Calu3 (cell line): ENCODE measurements around the gene NPTX1. TPM values are rescaled to one million over a fixed set of nuclear protein-coding genes. Genes with fewer than 3 reads are reported as not detected.
A peak's percentile ranks its signal among the peaks of the same experiment; 100 is the strongest.

Source experiments
- BruUV-seq: library from RNA; stranded (reverse); fragments of 400-500 nt; replicated peaks from 2 replicates; lab custom pipeline; 2021; lab: Mats Ljungman, UMichigan
- CTCF ChIA-PET: fragments of 300-600 bp; sonication (Branson Sonifier 250); formaldehyde crosslinking; loops from one replicate; lab custom pipeline; 2022; ENCODE audit warnings: antibody characterized with exemption; lab: Charles Lee
- DNase-seq: peaks from one replicate; pipeline ENCODE4 v3.0.0; 2022
- H3K27ac Mint-ChIP-seq: one replicate; pipeline ENCODE4 v1.8.0; 2022; ENCODE audit warnings: mixed read lengths; ENCODE audit not compliant: unreplicated experiment
- H3K27me3 Mint-ChIP-seq: one replicate; pipeline ENCODE4 v1.8.0; 2022; ENCODE audit warnings: mixed read lengths; ENCODE audit not compliant: unreplicated experiment
- H3K36me3 Mint-ChIP-seq: one replicate; pipeline ENCODE4 v1.8.0; 2022; ENCODE audit warnings: mild to moderate bottlenecking, moderate library complexity, mixed read lengths; ENCODE audit not compliant: insufficient read depth, unreplicated experiment
- H3K4me1 Mint-ChIP-seq: one replicate; pipeline ENCODE4 v1.8.0; 2022; ENCODE audit warnings: mild to moderate bottlenecking, low read depth, mixed read lengths; ENCODE audit not compliant: unreplicated experiment
- H3K4me3 Mint-ChIP-seq: one replicate; pipeline ENCODE4 v1.8.0; 2022; ENCODE audit warnings: mild to moderate bottlenecking, low read depth, moderate library complexity, mixed read lengths; ENCODE audit not compliant: unreplicated experiment
- H3K9me3 Mint-ChIP-seq: one replicate; pipeline ENCODE4 v1.8.0; 2022; ENCODE audit warnings: low read depth, mixed read lengths; ENCODE audit not compliant: unreplicated experiment
- CTCF ChIP-seq: fragments of 200-600 bp; IDR thresholded peaks from one replicate; pipeline ENCODE4 v1.8.0; 2022; ENCODE audit warnings: antibody characterized with exemption; ENCODE audit not compliant: unreplicated experiment
- intact Hi-C: fragments of 100-400 bp; cut with micrococcal nuclease; formaldehyde crosslinking; loops from one replicate; pipeline ENCODE4 v1.10.0; 2022; ENCODE audit not compliant: unreplicated experiment
- total RNA-seq: library from RNA; stranded (reverse); gene quantifications from 2 replicates; pipeline ENCODE4 v1.2.3, GENCODE V29; 2022

NPTX1 gene
- total RNA-seq, 1 experiment from 2014 or later, result 0.21 TPM

- Mint-ChIP-seq H3K4me1 (peaks cover 11% of the 10 kb centered on the region), H3K27ac (peak overlapping the region; percentile 84), H3K27me3 (peaks cover 9% of the 10 kb centered on the region), H3K9me3 (no peaks in the 10 kb centered on the region), H3K4me3 (peak overlapping the region; percentile 87), H3K36me3 (peaks cover 24% of the 10 kb centered on the region)
- no peak for DNase-seq
- BruUV-seq, result no TSS peak
- intact Hi-C loops, result no loop called here
- CTCF ChIA-PET, result no interaction called here
- no peak for TF ChIP-seq CTCF
These were observed 23.0 kb downstream of the NPTX1 start for GRCh38 chr17:80453126-80453997.

DNA sequence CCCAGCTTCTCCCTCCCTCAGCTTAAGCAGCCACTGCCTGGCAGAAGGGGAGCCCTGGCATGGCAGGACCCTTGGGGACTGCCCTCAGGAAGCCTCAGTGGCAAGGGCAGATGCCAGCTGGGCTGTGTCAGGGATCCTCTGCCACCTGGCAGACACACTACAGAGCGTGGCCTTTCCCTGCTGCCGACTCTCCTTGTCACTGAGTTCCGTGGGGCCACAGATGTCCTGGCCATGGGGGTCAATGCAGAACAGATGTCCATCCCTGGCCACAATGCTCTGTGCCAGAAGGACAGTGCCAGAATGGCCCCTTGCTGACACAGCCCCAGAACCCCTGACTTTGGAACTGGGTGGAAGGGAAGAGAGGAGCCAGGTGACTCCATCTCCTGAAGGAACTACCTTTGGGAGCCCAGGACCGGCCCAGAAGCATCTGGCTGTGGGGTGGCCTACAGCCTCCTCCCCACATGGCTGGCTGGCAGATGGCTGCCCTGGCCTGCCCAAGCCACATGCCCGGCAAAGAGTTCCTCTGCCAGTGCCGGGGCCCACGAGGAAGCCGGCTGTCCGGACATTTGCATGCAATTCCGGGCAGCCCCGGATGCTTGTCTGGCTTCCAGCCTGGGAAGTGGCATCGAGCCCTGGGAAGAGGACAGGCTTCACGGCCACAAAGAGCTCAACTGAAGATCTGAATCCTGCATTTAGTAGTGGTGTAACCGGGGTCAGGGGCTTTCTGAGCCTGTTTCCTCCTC is 24.1 kb downstream of the NPTX1 start:
- Mint-ChIP-seq H3K36me3 (peaks cover 24% of the 10 kb centered on the region), H3K4me1 (peaks cover 4% of the 10 kb centered on the region), H3K9me3 (no peaks in the 10 kb centered on the region), H3K27me3 (no peaks in the 10 kb centered on the region), H3K4me3 (no peak overlapping the region), H3K27ac (peak overlapping the region; percentile 84)
- intact Hi-C loops, result no loop called here
- BruUV-seq, result no TSS peak
- no peak for TF ChIP-seq CTCF
- CTCF ChIA-PET, result no interaction called here
- DNase-seq, result no peak

DNA sequence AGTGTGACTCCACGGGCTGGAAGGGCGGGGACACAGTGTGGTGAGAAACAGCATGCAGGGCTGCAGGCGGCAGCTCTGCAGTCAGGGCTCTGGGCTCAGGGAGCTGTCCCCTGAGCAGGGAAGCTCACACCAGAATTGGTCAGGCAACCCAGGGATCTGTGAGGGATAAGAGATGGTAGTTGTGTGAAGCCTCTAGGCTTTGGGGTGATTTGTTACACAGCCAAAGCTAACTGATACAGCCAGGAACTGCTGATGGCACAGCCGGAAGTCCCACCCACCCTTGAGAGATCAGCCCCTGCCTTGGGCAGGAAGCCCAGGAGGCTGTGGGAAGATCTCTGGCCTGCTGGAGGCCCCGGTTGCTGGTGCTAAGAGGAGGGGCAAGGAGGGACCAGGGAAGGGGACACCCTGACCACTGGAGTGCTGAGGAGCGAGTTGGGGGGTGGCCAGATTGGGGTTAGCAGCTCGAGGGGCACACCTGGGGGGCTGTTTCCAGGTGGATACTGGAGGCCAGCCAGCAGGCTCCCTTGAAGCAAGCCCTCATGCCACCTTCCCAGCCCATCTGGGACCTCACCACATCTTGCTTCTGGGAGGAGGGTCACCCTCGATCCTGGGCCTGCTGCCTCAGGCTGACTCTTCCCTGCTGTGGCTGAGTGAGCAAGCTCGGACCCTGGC is 25.2 kb downstream of the NPTX1 start:
- Mint-ChIP-seq H3K4me1 (no peaks in the 10 kb centered on the region), H3K27me3 (no peaks in the 10 kb centered on the region), H3K4me3 (no peak overlapping the region), H3K27ac (no peak overlapping the region), H3K36me3 (peaks cover 24% of the 10 kb centered on the region), H3K9me3 (no peaks in the 10 kb centered on the region)
- no peak for TF ChIP-seq CTCF
- no peak for DNase-seq
- CTCF ChIA-PET, result no interaction called here
- intact Hi-C loops, result no loop called here
- BruUV-seq, result no TSS peak

- peaks cover 21% of the 10 kb centered on the region for H3K36me3 Mint-ChIP-seq
- no peak overlapping the region for H3K4me3 Mint-ChIP-seq
- BruUV-seq, result no TSS peak
- intact Hi-C loops, result no loop called here
- no peaks in the 10 kb centered on the region for H3K27me3 Mint-ChIP-seq
- CTCF ChIA-PET, result no interaction called here
- no peak for TF ChIP-seq CTCF
- H3K27ac Mint-ChIP-seq, result no peak overlapping the region
- H3K9me3 Mint-ChIP-seq, result no peaks in the 10 kb centered on the region
- H3K4me1 Mint-ChIP-seq, result no peaks in the 10 kb centered on the region
- DNase-seq, result no peak
These were observed 26.4 kb downstream of the NPTX1 start for GRCh38 chr17:80449930-80450576.
